H9 (cell line): Measurements from ENCODE around the gene CRHR2. TPM values are rescaled to one million over a fixed set of nuclear protein-coding genes. Genes with fewer than 3 reads are reported as not detected.

Experiments used
- DNase-seq: peaks from one replicate; pipeline ENCODE4 v3.0.0-alpha.2; 2017
- H2AFZ ChIP-seq: one replicate; pipeline ENCODE4 v1.6.1; 2013; ENCODE audit warnings: mild to moderate bottlenecking, low read length, control low read depth, moderate library complexity
- H2AK5ac ChIP-seq: 2 replicates; pipeline ENCODE4 v1.6.1; 2013; ENCODE audit warnings: low read length, control low read depth, mixed read lengths; ENCODE audit not compliant: insufficient read length
- H2BK120ac ChIP-seq: one replicate; pipeline ENCODE4 v1.6.1; 2013; ENCODE audit warnings: low read depth, mild to moderate bottlenecking, low read length, control low read depth, inconsistent platforms; ENCODE audit not compliant: poor library complexity, severe bottlenecking
- H2BK12ac ChIP-seq: 2 replicates; pipeline ENCODE4 v1.6.1; 2013; ENCODE audit warnings: low read length, control low read depth, mixed read lengths, low read depth; ENCODE audit not compliant: insufficient read length
- H2BK15ac ChIP-seq: 2 replicates; pipeline ENCODE4 v1.6.1; 2013; ENCODE audit warnings: low read depth, low read length, control low read depth
- H2BK20ac ChIP-seq: one replicate; pipeline ENCODE4 v1.6.1; 2013; ENCODE audit warnings: low read depth, mild to moderate bottlenecking, low read length, control low read depth, inconsistent platforms; ENCODE audit not compliant: poor library complexity, severe bottlenecking
- H2BK5ac ChIP-seq: 2 replicates; pipeline ENCODE4 v1.6.1; 2013; ENCODE audit warnings: low read length, control low read depth, mixed read lengths; ENCODE audit not compliant: insufficient read length
- H3K14ac ChIP-seq: 2 replicates; pipeline ENCODE4 v1.6.1; 2013; ENCODE audit warnings: low read length, control low read depth; ENCODE audit not compliant: insufficient read depth
- H3K18ac ChIP-seq: 2 replicates; pipeline ENCODE4 v1.6.1; 2013; ENCODE audit warnings: low read depth, mild to moderate bottlenecking, mixed read lengths, low read length, control low read depth; ENCODE audit not compliant: insufficient read length
- H3K23ac ChIP-seq: 2 replicates; pipeline ENCODE4 v1.6.1; 2013; ENCODE audit warnings: low read length, control low read depth, mixed read lengths, low read depth; ENCODE audit not compliant: insufficient read length
- H3K23me2 ChIP-seq: 2 replicates; pipeline ENCODE4 v1.6.1; 2013; ENCODE audit warnings: low read depth, mild to moderate bottlenecking, mixed read lengths, low read length, control low read depth; ENCODE audit not compliant: insufficient read length, poor library complexity, severe bottlenecking
- H3K27ac ChIP-seq: 2 replicates; pipeline ENCODE4 v1.5.1; 2013; ENCODE audit warnings: low read length, control low read depth, mixed read lengths, low read depth; ENCODE audit not compliant: insufficient read length
- H3K27me3 ChIP-seq: 2 replicates; pipeline ENCODE4 v1.6.1; 2013; ENCODE audit warnings: low read length, control low read depth, inconsistent platforms; ENCODE audit not compliant: insufficient read depth
- H3K4ac ChIP-seq: 2 replicates; pipeline ENCODE4 v1.6.1; 2013; ENCODE audit warnings: low read depth, mild to moderate bottlenecking, control low read depth, inconsistent platforms, low read length, moderate library complexity
- H3K4me1 ChIP-seq: 2 replicates; pipeline ENCODE4 v1.6.1; 2013; ENCODE audit warnings: low read length, control low read depth, inconsistent platforms; ENCODE audit not compliant: insufficient read depth
- H3K4me2 ChIP-seq: 2 replicates; pipeline ENCODE4 v1.6.1; 2013; ENCODE audit warnings: low read length, control low read depth, mixed read lengths; ENCODE audit not compliant: insufficient read length, insufficient read depth
- H3K56ac ChIP-seq: 2 replicates; pipeline ENCODE4 v1.6.1; 2013; ENCODE audit warnings: low read depth, mild to moderate bottlenecking, mixed read lengths, low read length, control low read depth; ENCODE audit not compliant: insufficient read length
- H3K79me1 ChIP-seq: 2 replicates; pipeline ENCODE4 v1.6.1; 2013; ENCODE audit warnings: low read depth, mild to moderate bottlenecking, moderate library complexity, low read length, control low read depth, inconsistent platforms; ENCODE audit not compliant: insufficient read depth, poor library complexity, severe bottlenecking
- H3K79me2 ChIP-seq: 2 replicates; pipeline ENCODE4 v1.6.1; 2013; ENCODE audit warnings: low read length, control low read depth, inconsistent platforms; ENCODE audit not compliant: insufficient read depth
- H3K9ac ChIP-seq: 2 replicates; pipeline ENCODE4 v1.6.1; 2013; ENCODE audit warnings: low read length, control low read depth, mixed read lengths; ENCODE audit not compliant: insufficient read length; ENCODE audit errors: extremely low read depth
- H3K9me3 ChIP-seq: one replicate; pipeline ENCODE4 v1.6.1; 2013; ENCODE audit warnings: low read depth, low read length, inconsistent platforms; ENCODE audit not compliant: control insufficient read depth
- H3T11ph ChIP-seq: one replicate; pipeline ENCODE4 v1.6.1; 2013; ENCODE audit warnings: mild to moderate bottlenecking, low read length, control low read depth, inconsistent platforms
- H4K20me1 ChIP-seq: one replicate; pipeline ENCODE4 v1.6.1; 2013; ENCODE audit not compliant: control insufficient read depth, insufficient read length, insufficient read depth
- H4K5ac ChIP-seq: 2 replicates; pipeline ENCODE4 v1.6.1; 2013; ENCODE audit warnings: low read depth, mild to moderate bottlenecking, mixed read lengths, low read length, control low read depth; ENCODE audit not compliant: insufficient read length
- H4K8ac ChIP-seq: replicated peaks from 2 replicates; pipeline ENCODE4 v1.6.1; 2013; ENCODE audit warnings: low read length, control low read depth, mixed read lengths, low read depth; ENCODE audit not compliant: insufficient read length
- H4K91ac ChIP-seq: 2 replicates; pipeline ENCODE4 v1.6.1; 2013; ENCODE audit warnings: low read depth, mild to moderate bottlenecking, moderate library complexity, mixed read lengths, low read length, control low read depth; ENCODE audit not compliant: insufficient read length
- H3K27ac Mint-ChIP-seq, 3 experiments: 2 replicates in 2 of 3; 3 replicates in 1 of 3; pipeline ENCODE4 v1.8.0; 2020 to 2021; ENCODE audit warnings: mixed read lengths in 3 of 3, mild to moderate bottlenecking in 1 of 3, moderate library complexity in 1 of 3
- H3K27me3 Mint-ChIP-seq: 2 replicates; pipeline ENCODE4 v1.8.0; 2021; ENCODE audit warnings: low read depth, mild to moderate bottlenecking, moderate library complexity, mixed read lengths
- H3K36me3 Mint-ChIP-seq, 3 experiments: 2 replicates in 2 of 3; 3 replicates in 1 of 3; pipeline ENCODE4 v1.8.0; 2020 to 2021; ENCODE audit warnings: low read depth in 3 of 3, mixed read lengths in 3 of 3; ENCODE audit not compliant: insufficient read depth in 1 of 3
- H3K4me1 Mint-ChIP-seq, 2 experiments: 2 replicates each; pipeline ENCODE4 v1.8.0; 2020; ENCODE audit warnings: mixed read lengths in 2 of 2
- H3K4me3 Mint-ChIP-seq, 2 experiments: 2 replicates in 1 of 2; 3 replicates in 1 of 2; pipeline ENCODE4 v1.8.0; 2020 to 2021; ENCODE audit warnings: mild to moderate bottlenecking in 2 of 2, mixed read lengths in 2 of 2, moderate library complexity in 1 of 2
- H3K9me3 Mint-ChIP-seq, 2 experiments: 2 replicates in 1 of 2; 3 replicates in 1 of 2; pipeline ENCODE4 v1.8.0; 2020; ENCODE audit warnings: mild to moderate bottlenecking in 2 of 2, mixed read lengths in 2 of 2, moderate library complexity in 1 of 2
- CTCF ChIP-seq: fragments of 200-600 bp; sonication (generic); conservative IDR thresholded peaks from 3 replicates; pipeline ENCODE4 v1.8.0; 2021; ENCODE audit warnings: antibody characterized with exemption, mild to moderate bottlenecking
- whole genome bisulfite sequencing: extraction: QIAGEN DNeasy Blood & Tissue Kit; methylation state at CpG from one replicate; pipeline ENCODE4 v1.1.7; 2013; ENCODE audit warnings: missing lambda C conversion rate, low lambda C conversion rate, mixed read lengths; ENCODE audit not compliant: insufficient read length; ENCODE audit errors: extremely low coverage; 5-methylcytosine and 5-hydroxymethylcytosine counted together
- total RNA-seq: library from RNA; stranded (reverse); gene quantifications from 2 replicates; pipeline ENCODE4 v1.2.1, GENCODE V29; 2021

CRHR2 gene
- total RNA-seq, 1 experiment from 2014 or later, result 0.07 TPM

DNA sequence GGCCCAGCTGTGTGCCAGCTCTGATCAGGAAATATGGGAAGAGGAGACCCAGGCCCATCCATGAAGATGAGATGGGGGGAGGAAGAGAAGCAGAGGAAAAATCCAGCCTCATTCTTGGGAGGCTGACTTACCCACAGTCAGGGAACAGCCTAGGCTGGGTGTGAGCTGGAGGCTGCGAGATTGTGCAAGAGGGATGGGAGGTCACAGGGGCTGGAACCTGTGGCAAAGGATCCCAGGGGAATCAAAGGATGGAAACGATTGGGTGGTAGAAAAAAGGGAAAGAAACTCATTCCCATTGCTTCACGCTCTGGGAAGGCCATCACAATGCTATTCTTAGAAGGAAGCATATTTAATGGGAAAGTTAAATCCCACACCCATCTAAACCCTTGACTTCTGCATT lies 26.7 kb upstream of the CRHR2 start:
- H3K23me2 ChIP-seq, result no peaks in the 10 kb centered on the region
- H4K5ac ChIP-seq, result no peak overlapping the region
- no peaks in the 10 kb centered on the region for H3K27me3 ChIP-seq
- no peak overlapping the region for H3K56ac ChIP-seq
- peak overlapping the region in 2 of 3 experiments; percentile 66 to 89; a peak in 2 of 7 replicates for H3K27ac Mint-ChIP-seq
- H2BK15ac ChIP-seq, result no peak overlapping the region
- no peak overlapping the region for H2AFZ ChIP-seq
- H3K9me3 Mint-ChIP-seq, result no peaks in the 10 kb centered on the region; a peak in 1 of 5 replicates
- H2AK5ac ChIP-seq, result no peak overlapping the region
- H2BK20ac ChIP-seq, result no peak overlapping the region
- H2BK12ac ChIP-seq, result no peak overlapping the region
- peaks cover 3% of the 10 kb centered on the region; the same call in 1 of the 2 replicates for H3K27me3 Mint-ChIP-seq
- H3K4me2 ChIP-seq, result no peak overlapping the region
- no peak overlapping the region for H4K91ac ChIP-seq
- no peaks in the 10 kb centered on the region for H3K36me3 Mint-ChIP-seq
- H4K20me1 ChIP-seq, result no peaks in the 10 kb centered on the region
- TF ChIP-seq CTCF, result no peak
- H3T11ph ChIP-seq, result no peak overlapping the region
- H3K79me2 ChIP-seq, result no peaks in the 10 kb centered on the region
- no peak for DNase-seq
- H3K4me1 Mint-ChIP-seq, result peaks cover 4 to 11% of the 10 kb centered on the region in 2 experiments; a peak in 3 of 4 replicates
- H3K4me3 Mint-ChIP-seq, result no peak overlapping the region
- no peaks in the 10 kb centered on the region for H3K79me1 ChIP-seq
- H3K23ac ChIP-seq, result no peak overlapping the region
- H3K4me1 ChIP-seq, result no peaks in the 10 kb centered on the region
- H3K9ac ChIP-seq, result no peak overlapping the region
- H3K18ac ChIP-seq, result no peak overlapping the region
- H3K27ac ChIP-seq, result no peak overlapping the region
- no peak overlapping the region for H3K4ac ChIP-seq
- WGBS, result no CpG with 5 or more reads among the region's 3 CpGs
- no peak overlapping the region for H2BK120ac ChIP-seq
- no peaks in the 10 kb centered on the region for H3K9me3 ChIP-seq
- no peak overlapping the region for H4K8ac ChIP-seq
- H2BK5ac ChIP-seq, result no peak overlapping the region
- H3K14ac ChIP-seq, result no peak overlapping the region
